Natural killer cell (primary cell): Measurements from ENCODE around the gene CCR8. TPM values are rescaled to one million over a fixed set of nuclear protein-coding genes. Genes with fewer than 3 reads are reported as not detected.

Experiments
- ATAC-seq, 3 donors: fragments of 150-1000 bp in 2 of 3; fragments of 200-7000 bp in 1 of 3; cut with Tn5 transposase; 1 replicate in 1 of 3; 2 replicates in 2 of 3; pipeline ENCODE4 v1.10.0; 2021; ENCODE audit warnings: mild to moderate bottlenecking in 2 of 3, moderate library complexity in 2 of 3
- DNase-seq, 2 donors: peaks; one replicate each; pipeline versions ENCODE4 v3.0.0 to v3.0.0-alpha.2; 2013 to 2021; ENCODE audit warnings: mixed read lengths in 1 of 2
- H3K27ac ChIP-seq: one replicate; pipeline ENCODE4 v1.5.1; 2013; ENCODE audit warnings: mild to moderate bottlenecking, low read length
- H3K27me3 ChIP-seq: one replicate; pipeline ENCODE4 v1.6.1; 2013; ENCODE audit warnings: low read length; ENCODE audit not compliant: control insufficient read depth, insufficient read depth
- H3K36me3 ChIP-seq: one replicate; pipeline ENCODE4 v1.6.1; 2013; ENCODE audit warnings: low read length; ENCODE audit not compliant: control insufficient read depth, insufficient read depth
- H3K4me1 ChIP-seq: one replicate; pipeline ENCODE4 v1.6.1; 2013; ENCODE audit warnings: low read length; ENCODE audit not compliant: control insufficient read depth, insufficient read depth
- H3K4me3 ChIP-seq: one replicate; pipeline ENCODE4 v1.5.1; 2013; ENCODE audit warnings: low read length
- H3K9me3 ChIP-seq: one replicate; pipeline ENCODE4 v1.6.1; 2013; ENCODE audit warnings: low read length; ENCODE audit not compliant: control insufficient read depth, insufficient read depth
- H3K27ac Mint-ChIP-seq, 2 donors: one replicate each; pipeline ENCODE4 v1.8.0; 2022; ENCODE audit warnings: mild to moderate bottlenecking in 2 of 2, mixed read lengths in 2 of 2, moderate library complexity in 1 of 2
- H3K27me3 Mint-ChIP-seq, 2 donors: one replicate each; pipeline ENCODE4 v1.8.0; 2022; ENCODE audit warnings: low read depth in 2 of 2, mixed read lengths in 2 of 2
- H3K36me3 Mint-ChIP-seq: one replicate; pipeline ENCODE4 v1.8.0; 2022; ENCODE audit warnings: mixed read lengths
- H3K4me1 Mint-ChIP-seq, 2 donors: one replicate each; pipeline ENCODE4 v1.8.0; 2022; ENCODE audit warnings: mixed read lengths in 2 of 2
- H3K4me3 Mint-ChIP-seq: one replicate; pipeline ENCODE4 v1.8.0; 2022; ENCODE audit warnings: mild to moderate bottlenecking, moderate library complexity, mixed read lengths
- H3K9me3 Mint-ChIP-seq, 2 donors: one replicate each; pipeline ENCODE4 v1.8.0; 2022; ENCODE audit warnings: mixed read lengths in 2 of 2
- CTCF ChIP-seq: fragments of 200-600 bp; IDR thresholded peaks from one replicate; pipeline ENCODE4 v1.8.0; 2022; ENCODE audit warnings: antibody characterized with exemption
- WGBS: methylation state at CpG from one replicate; pipeline ENCODE4 v1.1.7; 2013; ENCODE audit warnings: missing lambda C conversion rate; ENCODE audit not compliant: insufficient coverage; 5-methylcytosine and 5-hydroxymethylcytosine counted together
- intact Hi-C: fragments of 100-400 bp; cut with micrococcal nuclease; formaldehyde crosslinking; loops from one replicate; pipeline ENCODE4 v1.14.2; 2022
- total RNA-seq, 4 donors: library from RNA; stranded (reverse); fragments of 120-200 nt in 1 of 4; gene quantifications; one replicate each; pipeline versions ENCODE4 v1.2.3 to v1.2.4, GENCODE V29; 2013 to 2022

The CCR8 gene
- total RNA-seq, 3 donors from 2014 or later (not counting 1 experiment from before 2014, with no cell fraction given): 0.35 TPM; not detected in 2

DNA sequence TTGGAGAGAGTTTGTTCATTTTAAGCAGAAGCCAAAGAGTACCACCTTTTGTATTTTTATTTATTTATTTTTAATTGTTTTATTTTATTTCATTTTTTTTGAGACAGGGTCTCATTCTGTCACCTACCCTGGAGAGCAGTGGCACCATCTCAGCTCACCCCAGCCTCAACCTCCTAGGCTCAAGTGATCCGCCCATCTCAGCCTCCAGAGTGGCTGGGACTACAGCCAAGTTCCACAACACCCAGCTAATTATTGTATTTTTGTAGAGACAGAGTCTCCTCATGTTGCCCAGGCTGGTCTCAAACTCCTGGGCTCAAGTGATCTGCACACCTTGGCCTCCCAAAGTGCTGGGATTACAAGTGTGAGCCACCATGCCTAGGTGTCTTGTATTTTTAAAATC lies 9.6 kb downstream of the CCR8 start:
- ATAC-seq: no peak
- Histone ChIP-seq H3K27me3 (no peaks in the 10 kb centered on the region), H3K9me3 (no peaks in the 10 kb centered on the region), H3K4me3 (no peak overlapping the region), H3K36me3 (no peaks in the 10 kb centered on the region), H3K4me1 (no peaks in the 10 kb centered on the region), H3K27ac (no peak overlapping the region)
- 40% methylated on average over 1 of the region's 1 CpG for WGBS
- Mint-ChIP-seq H3K27me3 (peaks cover 0 to 3% of the 10 kb centered on the region in 2 donors), H3K9me3 (no peaks in the 10 kb centered on the region), H3K27ac (no peak overlapping the region), H3K36me3 (no peaks in the 10 kb centered on the region), H3K4me1 (peaks cover 0 to 7% of the 10 kb centered on the region in 2 donors), H3K4me3 (no peak overlapping the region)
- no peak for DNase-seq
- TF ChIP-seq CTCF: no peak
- intact Hi-C loops: no loop called here

DNA sequence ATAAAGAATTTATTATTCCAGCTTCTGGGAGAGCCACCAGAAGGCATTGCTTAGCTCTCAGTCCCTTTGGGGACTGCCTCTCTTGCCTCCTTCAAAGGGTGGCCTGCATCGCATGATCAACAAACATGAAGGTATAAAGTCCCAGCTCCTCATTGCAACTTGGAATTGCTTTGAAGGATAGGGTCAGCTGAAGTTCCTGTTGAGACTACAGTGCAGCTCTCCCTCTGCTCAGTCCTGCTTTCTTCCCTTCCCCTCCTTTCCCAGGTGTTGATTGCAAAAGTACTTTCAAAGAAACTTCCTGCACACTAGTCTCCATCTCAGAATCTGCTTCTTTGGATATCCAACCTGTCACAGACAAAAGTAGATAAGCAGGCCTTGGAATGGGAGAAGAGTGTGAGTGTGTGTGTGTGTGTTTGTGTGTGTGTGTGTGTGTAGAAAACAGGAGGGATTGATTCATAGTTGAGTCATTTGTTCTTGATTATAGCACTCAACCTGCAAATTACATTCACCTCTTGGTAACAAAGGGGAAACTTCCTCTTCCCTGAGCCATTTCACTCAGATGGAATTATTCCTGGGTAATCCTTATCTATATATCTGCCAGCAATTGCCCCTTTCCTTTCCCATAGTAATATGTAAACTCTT lies 13.7 kb downstream of the CCR8 start:
- H3K27me3 Mint-ChIP-seq: peaks cover 0 to 3% of the 10 kb centered on the region in 2 donors
- intact Hi-C loops: no loop called here
- no peak overlapping the region for H3K4me3 Mint-ChIP-seq
- TF ChIP-seq CTCF: no peak
- H3K4me1 Mint-ChIP-seq: no peaks in the 10 kb centered on the region
- no peaks in the 10 kb centered on the region for H3K9me3 Mint-ChIP-seq
- no peak overlapping the region for H3K27ac Mint-ChIP-seq
- Histone ChIP-seq H3K4me3 (no peak overlapping the region), H3K27ac (no peak overlapping the region), H3K27me3 (no peaks in the 10 kb centered on the region), H3K9me3 (no peaks in the 10 kb centered on the region), H3K36me3 (no peaks in the 10 kb centered on the region), H3K4me1 (no peaks in the 10 kb centered on the region)
- ATAC-seq: no peak
- H3K36me3 Mint-ChIP-seq: no peaks in the 10 kb centered on the region
- no peak for DNase-seq
- 83% methylated on average over 1 of the region's 1 CpG for WGBS

DNA sequence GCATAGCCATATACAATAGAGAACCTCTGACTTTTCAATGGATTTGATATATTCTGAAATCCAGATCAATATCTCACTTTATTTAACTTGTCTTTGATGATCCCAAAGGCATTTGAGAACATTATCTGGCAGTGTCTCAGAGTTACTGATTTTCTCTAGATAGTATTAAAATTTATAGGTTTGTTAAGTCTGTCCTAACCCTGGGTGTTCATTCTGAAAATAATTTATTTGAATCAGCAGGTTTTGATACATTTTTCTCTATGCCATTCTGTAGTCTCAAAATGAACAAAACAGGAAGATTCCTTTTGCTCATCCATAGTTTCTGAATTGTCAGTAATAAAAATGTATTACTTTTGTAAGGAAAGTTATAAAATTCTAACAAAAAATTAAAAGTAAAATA lies 14.3 kb downstream of the CCR8 start:
- Mint-ChIP-seq H3K9me3 (no peaks in the 10 kb centered on the region), H3K27ac (no peak overlapping the region), H3K36me3 (no peaks in the 10 kb centered on the region), H3K27me3 (peaks cover 0 to 3% of the 10 kb centered on the region in 2 donors), H3K4me1 (no peaks in the 10 kb centered on the region), H3K4me3 (no peak overlapping the region)
- H3K27me3 ChIP-seq: no peaks in the 10 kb centered on the region
- H3K4me3 ChIP-seq: no peak overlapping the region
- no peaks in the 10 kb centered on the region for H3K36me3 ChIP-seq
- DNase-seq (no peak), ATAC-seq (no peak)
- no peaks in the 10 kb centered on the region for H3K9me3 ChIP-seq
- intact Hi-C loops: no loop called here
- no peaks in the 10 kb centered on the region for H3K4me1 ChIP-seq
- H3K27ac ChIP-seq: no peak overlapping the region
- no peak for TF ChIP-seq CTCF

DNA sequence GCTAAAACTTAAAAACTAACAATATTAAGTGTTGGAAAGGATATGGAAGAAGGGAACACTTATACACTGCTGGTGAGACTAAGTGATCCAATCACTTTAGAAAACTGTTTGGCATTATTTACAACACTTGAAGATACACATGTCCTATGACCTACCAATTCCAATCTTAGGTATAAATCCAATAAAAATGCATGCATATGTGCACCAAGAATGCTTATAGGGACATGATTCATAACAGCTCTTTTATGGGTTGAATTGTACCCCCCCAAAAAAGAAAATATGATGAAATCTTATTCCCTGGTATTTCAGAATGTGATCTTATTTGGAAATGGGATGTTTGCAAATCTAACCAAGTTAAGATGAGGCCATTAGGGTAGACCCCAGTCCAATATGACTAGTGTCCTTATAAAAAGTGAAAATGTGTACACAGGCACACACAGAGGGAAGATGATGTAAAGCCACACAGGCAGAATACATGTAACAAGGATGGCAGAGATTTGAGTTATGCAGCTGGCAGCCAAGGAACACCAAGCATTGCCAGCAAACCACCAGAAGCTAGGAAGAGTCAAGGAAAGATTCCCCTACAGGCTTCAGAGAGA lies 15.3 kb downstream of the CCR8 start:
- peaks cover 0 to 1% of the 10 kb centered on the region in 2 donors for H3K4me1 Mint-ChIP-seq
- no peak for TF ChIP-seq CTCF
- no peaks in the 10 kb centered on the region for H3K9me3 Mint-ChIP-seq
- Histone ChIP-seq H3K27ac (no peak overlapping the region), H3K27me3 (no peaks in the 10 kb centered on the region), H3K4me3 (no peak overlapping the region), H3K36me3 (no peaks in the 10 kb centered on the region), H3K9me3 (no peaks in the 10 kb centered on the region), H3K4me1 (peaks cover under 1% of the 10 kb centered on the region)
- H3K4me3 Mint-ChIP-seq: no peak overlapping the region
- no peaks in the 10 kb centered on the region for H3K27me3 Mint-ChIP-seq
- DNase-seq (no peak), ATAC-seq (no peak)
- intact Hi-C loops: no loop called here
- H3K36me3 Mint-ChIP-seq: no peaks in the 10 kb centered on the region
- no peak overlapping the region for H3K27ac Mint-ChIP-seq
